ENCODE measurements around the gene LRRC25. TPM values are rescaled to one million over a fixed set of nuclear protein-coding genes. Genes with fewer than 3 reads are reported as not detected.

The LRRC25 gene
- polyA plus RNA-seq, 1 donor from 2014 or later: not detected

DNA sequence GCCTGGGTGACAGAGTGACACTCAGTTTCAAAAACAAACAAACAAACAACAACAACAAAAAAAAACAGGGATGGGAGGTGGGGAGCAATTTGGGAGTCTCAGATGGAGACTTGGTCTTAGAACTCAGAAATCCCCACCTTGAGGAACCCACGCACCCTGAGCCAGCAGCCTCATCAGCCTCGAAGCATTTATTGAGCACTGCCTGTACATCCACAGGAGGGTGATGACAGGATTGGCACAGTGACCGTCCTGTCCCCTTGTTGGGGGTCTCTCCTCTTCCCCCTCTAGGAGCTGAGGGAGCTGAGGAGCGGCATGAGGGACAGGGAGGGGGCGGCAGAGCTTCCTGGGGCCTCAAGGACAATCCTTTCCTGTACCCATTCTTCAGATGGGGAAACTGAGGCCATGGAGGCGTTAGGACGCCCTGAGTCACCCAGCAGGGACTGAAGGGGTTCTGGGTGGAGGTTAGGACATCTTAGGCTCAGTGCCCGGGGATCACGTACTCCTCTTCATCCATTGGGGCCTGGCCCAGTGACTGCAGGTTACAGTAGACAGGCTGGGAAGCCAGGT is 5.8 kb downstream of the LRRC25 start:
- no peaks in the 10 kb centered on the region for H3K9me2 ChIP-seq (ENCODE audit: insufficient read depth, low read length)
- no peaks in the 10 kb centered on the region for H3F3A ChIP-seq (ENCODE audit: insufficient read depth, low read length, poor library complexity, severe bottlenecking)
- H3K9me3 ChIP-seq (ENCODE audit: low read length): no peaks in the 10 kb centered on the region
- H3K36me3 ChIP-seq (ENCODE audit: insufficient read depth, low read length): no peaks in the 10 kb centered on the region
- H3K4me2 ChIP-seq (ENCODE audit: low read length): no peak overlapping the region
- H3K9ac ChIP-seq (ENCODE audit: low read length): no peak overlapping the region
- no peak overlapping the region for H2AFZ ChIP-seq (ENCODE audit: low read depth, low read length)
- no peaks in the 10 kb centered on the region for H3K79me2 ChIP-seq (replicated peaks; ENCODE audit: insufficient read depth, low read length)
- H3K27ac ChIP-seq (ENCODE audit: low read length): no peak overlapping the region
- no peak for TF ChIP-seq SMC3 (conservative IDR thresholded peaks at IDR 0.05; ENCODE audit: poor library complexity)
- TF ChIP-seq MXI1 (conservative IDR thresholded peaks at IDR 0.05; ENCODE audit: poor library complexity, severe bottlenecking): no peak
- no peak for TF ChIP-seq EZH2 (IDR thresholded peaks at IDR 0.05; ENCODE audit: borderline replicate concordance, insufficient read depth, low read length, poor library complexity, severe bottlenecking)
- TF ChIP-seq RAD21 (conservative IDR thresholded peaks at IDR 0.05): no peak
- no peak for TF ChIP-seq EP300 (conservative IDR thresholded peaks at IDR 0.05; ENCODE audit: poor library complexity, severe bottlenecking)
- no peak for TF ChIP-seq POLR2AphosphoS5 (IDR thresholded peaks at IDR 0.05)
- TF ChIP-seq, protein P1, sequence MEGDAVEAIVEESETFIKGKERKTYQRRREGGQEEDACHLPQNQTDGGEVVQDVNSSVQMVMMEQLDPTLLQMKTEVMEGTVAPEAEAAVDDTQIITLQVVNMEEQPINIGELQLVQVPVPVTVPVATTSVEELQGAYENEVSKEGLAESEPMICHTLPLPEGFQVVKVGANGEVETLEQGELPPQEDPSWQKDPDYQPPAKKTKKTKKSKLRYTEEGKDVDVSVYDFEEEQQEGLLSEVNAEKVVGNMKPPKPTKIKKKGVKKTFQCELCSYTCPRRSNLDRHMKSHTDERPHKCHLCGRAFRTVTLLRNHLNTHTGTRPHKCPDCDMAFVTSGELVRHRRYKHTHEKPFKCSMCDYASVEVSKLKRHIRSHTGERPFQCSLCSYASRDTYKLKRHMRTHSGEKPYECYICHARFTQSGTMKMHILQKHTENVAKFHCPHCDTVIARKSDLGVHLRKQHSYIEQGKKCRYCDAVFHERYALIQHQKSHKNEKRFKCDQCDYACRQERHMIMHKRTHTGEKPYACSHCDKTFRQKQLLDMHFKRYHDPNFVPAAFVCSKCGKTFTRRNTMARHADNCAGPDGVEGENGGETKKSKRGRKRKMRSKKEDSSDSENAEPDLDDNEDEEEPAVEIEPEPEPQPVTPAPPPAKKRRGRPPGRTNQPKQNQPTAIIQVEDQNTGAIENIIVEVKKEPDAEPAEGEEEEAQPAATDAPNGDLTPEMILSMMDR (IDR thresholded peaks at IDR 0.05; ENCODE audit: poor library complexity, severe bottlenecking): no peak
- TF ChIP-seq, protein P2, sequence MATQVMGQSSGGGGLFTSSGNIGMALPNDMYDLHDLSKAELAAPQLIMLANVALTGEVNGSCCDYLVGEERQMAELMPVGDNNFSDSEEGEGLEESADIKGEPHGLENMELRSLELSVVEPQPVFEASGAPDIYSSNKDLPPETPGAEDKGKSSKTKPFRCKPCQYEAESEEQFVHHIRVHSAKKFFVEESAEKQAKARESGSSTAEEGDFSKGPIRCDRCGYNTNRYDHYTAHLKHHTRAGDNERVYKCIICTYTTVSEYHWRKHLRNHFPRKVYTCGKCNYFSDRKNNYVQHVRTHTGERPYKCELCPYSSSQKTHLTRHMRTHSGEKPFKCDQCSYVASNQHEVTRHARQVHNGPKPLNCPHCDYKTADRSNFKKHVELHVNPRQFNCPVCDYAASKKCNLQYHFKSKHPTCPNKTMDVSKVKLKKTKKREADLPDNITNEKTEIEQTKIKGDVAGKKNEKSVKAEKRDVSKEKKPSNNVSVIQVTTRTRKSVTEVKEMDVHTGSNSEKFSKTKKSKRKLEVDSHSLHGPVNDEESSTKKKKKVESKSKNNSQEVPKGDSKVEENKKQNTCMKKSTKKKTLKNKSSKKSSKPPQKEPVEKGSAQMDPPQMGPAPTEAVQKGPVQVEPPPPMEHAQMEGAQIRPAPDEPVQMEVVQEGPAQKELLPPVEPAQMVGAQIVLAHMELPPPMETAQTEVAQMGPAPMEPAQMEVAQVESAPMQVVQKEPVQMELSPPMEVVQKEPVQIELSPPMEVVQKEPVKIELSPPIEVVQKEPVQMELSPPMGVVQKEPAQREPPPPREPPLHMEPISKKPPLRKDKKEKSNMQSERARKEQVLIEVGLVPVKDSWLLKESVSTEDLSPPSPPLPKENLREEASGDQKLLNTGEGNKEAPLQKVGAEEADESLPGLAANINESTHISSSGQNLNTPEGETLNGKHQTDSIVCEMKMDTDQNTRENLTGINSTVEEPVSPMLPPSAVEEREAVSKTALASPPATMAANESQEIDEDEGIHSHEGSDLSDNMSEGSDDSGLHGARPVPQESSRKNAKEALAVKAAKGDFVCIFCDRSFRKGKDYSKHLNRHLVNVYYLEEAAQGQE (IDR thresholded peaks at IDR 0.05; ENCODE audit: borderline replicate concordance): no peak
- no peak for TF ChIP-seq TAF1 (IDR thresholded peaks at IDR 0.05; ENCODE audit: low read depth)
- no peaks in the 10 kb centered on the region for H4K20me1 ChIP-seq (ENCODE audit: insufficient read depth)
- peaks cover 9% of the 10 kb centered on the region for H3K27me3 ChIP-seq (ENCODE audit: insufficient read depth, low read depth, low read length)
- no peak overlapping the region for H3K4me3 ChIP-seq (ENCODE audit: low read length)

DNA sequence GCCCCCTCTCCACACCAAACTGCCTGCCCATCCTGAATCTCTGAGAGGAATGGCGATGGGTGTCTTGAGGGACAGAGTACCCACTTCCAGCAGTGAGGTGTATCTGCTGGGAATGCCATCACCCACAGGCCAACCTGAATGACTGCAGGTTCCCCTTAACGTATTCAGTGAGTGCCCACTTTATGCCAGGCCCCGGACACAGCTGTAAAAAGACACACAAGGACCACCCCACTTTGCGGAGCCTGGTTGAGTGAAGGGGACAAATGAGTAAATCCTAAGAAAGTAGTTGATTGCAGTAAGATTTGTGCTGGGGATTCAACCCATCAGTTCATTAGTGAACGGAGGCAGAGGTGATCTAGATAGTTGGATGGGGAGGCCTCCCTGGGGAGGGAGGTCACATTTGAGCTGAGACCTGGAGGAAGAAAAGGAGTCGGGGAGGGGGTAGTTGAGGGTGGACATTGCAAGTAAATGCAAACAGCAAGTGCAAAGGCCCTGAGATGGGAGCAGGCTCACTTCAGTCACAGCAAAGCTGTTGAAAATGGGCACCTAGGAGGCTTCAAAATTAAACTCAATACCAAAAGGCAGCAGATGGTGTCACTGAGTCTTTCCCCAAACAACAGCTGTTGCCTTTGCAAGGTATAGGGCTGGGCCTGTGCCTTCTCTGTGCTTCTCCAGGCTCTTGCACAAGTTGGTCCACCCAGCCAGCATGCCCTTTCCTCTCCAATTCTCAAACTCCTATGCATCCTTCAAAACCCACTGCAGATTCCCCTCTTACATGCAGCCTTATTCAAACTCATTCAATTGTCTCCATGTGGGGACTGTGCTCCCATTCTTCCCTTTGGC is 7.1 kb downstream of the LRRC25 start:
- Histone ChIP-seq H3K9ac (ENCODE audit: low read length) (no peak overlapping the region), H3K9me2 (ENCODE audit: insufficient read depth, low read length) (no peaks in the 10 kb centered on the region), H3F3A (ENCODE audit: insufficient read depth, low read length, poor library complexity, severe bottlenecking) (no peaks in the 10 kb centered on the region), H3K36me3 (ENCODE audit: insufficient read depth, low read length) (no peaks in the 10 kb centered on the region), H3K27me3 (ENCODE audit: insufficient read depth, low read depth, low read length) (peaks cover 9% of the 10 kb centered on the region), H3K9me3 (ENCODE audit: low read length) (no peaks in the 10 kb centered on the region), H3K79me2 (replicated peaks; ENCODE audit: insufficient read depth, low read length) (no peaks in the 10 kb centered on the region), H4K20me1 (ENCODE audit: insufficient read depth) (no peaks in the 10 kb centered on the region), H2AFZ (ENCODE audit: low read depth, low read length) (no peak overlapping the region), H3K4me2 (ENCODE audit: low read length) (no peak overlapping the region), H3K4me3 (ENCODE audit: low read length) (no peak overlapping the region), H3K27ac (ENCODE audit: low read length) (no peak overlapping the region)
- no peak for TF ChIP-seq RAD21 (conservative IDR thresholded peaks at IDR 0.05)
- no peak for TF ChIP-seq EP300 (conservative IDR thresholded peaks at IDR 0.05; ENCODE audit: poor library complexity, severe bottlenecking)
- no peak for TF ChIP-seq SMC3 (conservative IDR thresholded peaks at IDR 0.05; ENCODE audit: poor library complexity)
- TF ChIP-seq, protein P1 (IDR thresholded peaks at IDR 0.05; ENCODE audit: poor library complexity, severe bottlenecking): no peak
- TF ChIP-seq, protein P2 (IDR thresholded peaks at IDR 0.05; ENCODE audit: borderline replicate concordance): no peak
- TF ChIP-seq MXI1 (conservative IDR thresholded peaks at IDR 0.05; ENCODE audit: poor library complexity, severe bottlenecking): no peak
- no peak for TF ChIP-seq TAF1 (IDR thresholded peaks at IDR 0.05; ENCODE audit: low read depth)
- TF ChIP-seq POLR2AphosphoS5 (IDR thresholded peaks at IDR 0.05): no peak
- TF ChIP-seq EZH2 (IDR thresholded peaks at IDR 0.05; ENCODE audit: borderline replicate concordance, insufficient read depth, low read length, poor library complexity, severe bottlenecking): no peak

All from neural cell (in vitro differentiated cells).